Measurements from ENCODE around the gene LDLRAD2.

GRCh38 chr1:21869620-21870121 is 57.6 kb downstream of the LDLRAD2 start:
- peak in 2 of 3 donors; percentile 19 to 35 for TF ChIP-seq POLR2AphosphoS5 (IDR thresholded peaks at IDR 0.05)
- no peak for TF ChIP-seq POLR2A (IDR thresholded peaks at IDR 0.05)
- TF ChIP-seq CTCF (IDR thresholded peaks at IDR 0.05), result no peak
